ENCODE measurements around the gene HAND2.
A peak's percentile ranks its signal among the peaks of the same experiment; 100 is the strongest.

HAND2 gene

GRCh38 chr4:173529477-173530325 lies at the start of gene HAND2:
TSS of gene HAND2 (minus strand) at chr4:173530229. CDS start at chr4:173529289, 940 bp downstream.
- DNase-seq, result peak; percentile 26 to 36

DNA sequence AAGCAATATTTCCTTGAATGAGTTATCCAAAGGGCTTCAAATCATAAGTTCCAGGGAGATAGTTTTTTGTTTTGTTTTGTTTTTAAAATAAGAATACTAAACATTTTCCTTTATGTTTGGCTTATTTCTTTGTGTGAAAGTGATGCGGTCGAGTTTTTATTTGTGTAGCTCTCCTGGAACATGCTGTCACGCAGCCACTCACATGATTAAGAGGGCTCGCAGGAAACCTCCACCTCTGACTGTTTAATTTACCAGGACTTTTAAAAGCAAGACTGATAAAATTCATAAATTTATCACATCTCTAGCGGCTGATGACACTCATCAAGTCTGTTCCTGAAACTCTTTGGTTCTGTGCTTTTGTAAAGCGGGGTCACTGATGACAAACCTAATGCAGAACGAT lies 48.9 kb upstream of the HAND2 start:
- DNase-seq, result no peak

DNA sequence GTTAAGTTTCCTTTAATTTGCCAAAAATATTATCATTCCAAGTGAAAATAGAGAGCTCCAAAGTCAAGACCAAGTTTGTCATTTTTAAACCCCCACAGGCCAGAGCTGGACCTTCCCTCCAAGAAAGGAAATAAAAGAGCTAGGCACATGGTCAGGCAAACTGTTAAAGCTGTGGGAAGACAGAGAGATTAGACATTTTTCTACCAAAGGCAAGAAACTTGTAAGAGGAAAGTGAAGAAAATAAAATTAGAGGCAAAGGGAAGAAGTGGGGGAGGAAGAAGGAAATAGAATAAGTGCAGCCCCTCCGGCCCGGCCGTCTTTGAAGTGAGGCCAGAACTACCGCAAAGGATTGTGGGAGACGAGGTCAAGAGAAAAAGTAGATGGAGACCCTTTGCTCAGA lies 47.9 kb upstream of the HAND2 start:
- DNase-seq, result no peak

DNA sequence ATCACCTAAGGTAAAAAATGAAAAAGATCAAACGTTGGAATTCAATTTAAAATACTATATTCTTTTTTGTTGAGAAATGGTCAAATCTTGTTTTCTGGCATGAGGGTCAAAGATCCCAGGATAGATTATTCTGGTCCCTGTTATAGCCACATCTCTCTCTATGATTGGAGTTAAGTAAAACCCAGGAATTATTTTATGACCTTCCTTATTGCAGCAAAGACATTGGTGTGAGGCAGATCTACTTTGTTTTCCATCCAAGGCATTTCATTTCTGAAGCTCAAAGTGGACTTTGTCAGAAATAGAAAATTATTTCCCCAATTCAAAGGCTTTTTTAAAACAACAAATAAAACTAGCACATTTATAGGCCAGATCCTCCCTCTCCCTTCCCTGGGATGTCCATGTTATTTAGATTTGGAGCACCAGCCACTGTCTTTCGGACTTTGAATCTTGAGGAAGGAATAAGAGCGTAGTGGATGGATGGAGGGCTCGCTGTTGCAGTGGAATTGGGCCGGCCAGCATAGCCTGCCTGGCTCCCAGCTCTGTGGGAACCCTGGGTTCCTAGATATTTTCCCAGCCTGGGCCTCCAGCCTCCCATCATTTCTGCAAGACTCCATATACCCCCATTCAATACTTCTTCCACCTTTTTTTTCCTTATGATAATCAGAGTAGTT lies 45.6 kb upstream of the HAND2 start:
- DNase-seq, result no peak

- no peak for DNase-seq
These were observed 43.7 kb upstream of the HAND2 start for GRCh38 chr4:173573725-173574124.

DNA sequence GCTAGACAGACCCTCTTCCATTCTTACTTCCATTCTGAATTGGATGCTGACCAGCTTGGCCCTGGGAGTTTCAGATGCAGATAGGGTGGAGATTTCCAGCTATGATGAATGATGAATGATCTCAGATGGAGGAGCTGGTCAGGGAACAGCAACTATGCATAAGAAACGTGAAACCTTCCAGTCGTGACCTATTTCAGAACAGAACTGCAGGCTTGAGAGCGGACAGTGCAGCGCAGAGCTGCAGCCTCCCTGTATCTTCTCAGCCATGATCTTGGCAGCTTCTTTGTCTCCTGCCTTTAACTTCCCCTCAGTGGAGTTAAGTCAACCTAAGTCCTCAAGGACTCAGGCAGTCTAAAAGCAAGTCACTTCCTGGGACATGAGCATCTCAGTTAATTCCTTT lies 43.3 kb upstream of the HAND2 start:
- no peak for DNase-seq

- no peak for DNase-seq
These were observed 42.6 kb upstream of the HAND2 start for GRCh38 chr4:173572493-173573129.

GRCh38 chr4:173571620-173572019 lies 41.6 kb upstream of the HAND2 start:
- DNase-seq, result no peak

DNA sequence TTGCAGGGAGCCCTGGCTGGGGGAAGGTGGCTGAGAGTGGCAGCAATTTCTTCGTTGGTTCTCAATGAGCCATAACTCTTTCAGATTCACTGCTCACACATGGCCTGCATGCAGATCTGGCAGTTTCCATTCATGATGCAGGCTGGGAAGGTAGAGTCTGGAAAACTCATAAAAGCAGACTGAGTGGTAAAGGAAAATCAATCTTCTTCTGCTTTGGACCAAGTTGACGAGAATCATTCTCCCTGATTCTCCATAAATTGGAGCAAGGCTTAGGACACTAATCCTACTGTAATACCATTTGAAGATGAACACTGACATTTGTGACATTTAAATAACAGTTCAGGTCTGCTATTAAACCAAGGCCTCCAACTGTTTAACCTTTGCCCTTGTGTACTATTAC lies 35.3 kb upstream of the HAND2 start:
- DNase-seq, result no peak

GRCh38 chr4:173564461-173564860 lies 34.4 kb upstream of the HAND2 start:
- no peak for DNase-seq

- no peak for DNase-seq
These were observed 30.9 kb upstream of the HAND2 start for GRCh38 chr4:173560896-173561295.

GRCh38 chr4:173556398-173557131 lies 26.5 kb upstream of the HAND2 start:
- DNase-seq, result no peak

- no peak for DNase-seq
These were observed 17.9 kb upstream of the HAND2 start for GRCh38 chr4:173547889-173548288.

DNA sequence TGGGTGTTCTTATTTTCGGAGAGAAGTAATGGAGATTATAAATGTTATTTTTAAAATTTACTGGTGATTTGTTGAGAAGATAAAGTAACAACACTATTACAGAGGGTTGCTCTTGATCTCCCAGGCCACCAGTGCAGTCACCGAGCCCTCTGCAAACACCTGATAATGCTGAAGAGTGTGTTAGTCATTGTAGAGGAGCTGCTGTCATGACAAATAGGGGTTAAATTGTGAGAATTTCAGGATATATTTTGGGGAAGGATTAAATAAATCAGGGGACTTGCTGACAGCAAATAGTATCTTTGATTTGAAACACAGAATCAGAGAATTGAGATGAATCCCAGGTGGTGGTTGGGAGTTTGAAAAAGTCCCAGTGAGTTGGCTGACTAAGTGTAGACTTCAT lies 16.7 kb upstream of the HAND2 start:
- no peak for DNase-seq

DNA sequence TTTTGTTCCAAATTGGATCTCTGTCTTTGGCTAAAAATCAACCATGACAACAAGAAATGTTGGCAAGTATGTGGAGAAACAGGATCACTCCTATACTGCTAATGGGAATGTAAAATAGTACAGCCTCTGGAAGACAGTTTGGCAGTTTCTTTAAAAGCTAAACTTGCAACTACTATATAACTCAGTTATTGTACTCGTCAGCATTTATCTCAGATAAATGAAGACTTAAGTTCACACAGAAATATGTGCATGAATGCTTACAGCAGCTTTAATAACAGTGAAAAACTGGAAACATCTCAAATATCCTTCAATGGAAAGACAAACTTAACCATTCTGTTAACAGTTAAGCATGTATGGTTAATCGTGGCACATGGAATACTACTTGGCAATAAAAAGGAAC lies 15.4 kb upstream of the HAND2 start:
- no peak for DNase-seq

DNA sequence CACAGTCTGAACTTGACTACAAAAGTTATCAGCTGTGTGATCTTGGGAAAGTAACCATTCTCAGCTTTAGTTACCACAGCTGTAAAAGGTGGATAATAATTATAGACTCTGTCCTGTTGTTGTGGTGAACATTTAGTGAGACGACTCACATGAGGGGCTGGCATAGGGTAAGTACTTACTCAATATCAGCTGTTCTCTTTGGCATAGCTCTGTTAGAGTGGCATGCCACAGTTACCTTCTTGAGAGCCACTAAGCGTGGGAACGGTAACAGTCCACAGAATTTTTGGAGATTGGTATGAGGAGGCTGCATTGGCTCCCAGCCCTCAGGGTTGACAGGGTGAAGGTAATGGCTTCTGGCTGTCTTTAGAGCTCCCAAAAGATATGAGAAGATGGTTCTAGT lies 13.2 kb upstream of the HAND2 start:
- no peak for DNase-seq

DNA sequence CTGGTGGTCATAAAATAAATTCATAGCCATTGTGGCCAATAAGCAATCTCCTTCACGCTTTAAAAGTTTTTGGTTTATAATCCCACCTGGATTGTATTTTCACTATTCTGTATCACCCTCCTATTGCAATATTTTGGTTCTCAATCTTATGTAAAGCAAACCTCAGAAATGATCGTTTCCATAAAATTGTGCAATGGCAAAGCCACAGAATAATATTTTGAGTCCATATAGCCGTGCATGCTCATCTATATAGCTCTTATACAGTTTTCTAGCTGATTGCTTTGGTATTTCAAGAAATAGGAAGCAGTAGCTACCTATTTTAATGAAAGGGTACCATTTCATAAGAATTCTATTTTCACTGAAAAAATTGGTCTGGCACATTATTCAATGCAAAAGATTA lies 10.0 kb upstream of the HAND2 start:
- DNase-seq, result no peak

GRCh38 chr4:173538909-173539445 lies 8.9 kb upstream of the HAND2 start:
- DNase-seq, result no peak

DNA sequence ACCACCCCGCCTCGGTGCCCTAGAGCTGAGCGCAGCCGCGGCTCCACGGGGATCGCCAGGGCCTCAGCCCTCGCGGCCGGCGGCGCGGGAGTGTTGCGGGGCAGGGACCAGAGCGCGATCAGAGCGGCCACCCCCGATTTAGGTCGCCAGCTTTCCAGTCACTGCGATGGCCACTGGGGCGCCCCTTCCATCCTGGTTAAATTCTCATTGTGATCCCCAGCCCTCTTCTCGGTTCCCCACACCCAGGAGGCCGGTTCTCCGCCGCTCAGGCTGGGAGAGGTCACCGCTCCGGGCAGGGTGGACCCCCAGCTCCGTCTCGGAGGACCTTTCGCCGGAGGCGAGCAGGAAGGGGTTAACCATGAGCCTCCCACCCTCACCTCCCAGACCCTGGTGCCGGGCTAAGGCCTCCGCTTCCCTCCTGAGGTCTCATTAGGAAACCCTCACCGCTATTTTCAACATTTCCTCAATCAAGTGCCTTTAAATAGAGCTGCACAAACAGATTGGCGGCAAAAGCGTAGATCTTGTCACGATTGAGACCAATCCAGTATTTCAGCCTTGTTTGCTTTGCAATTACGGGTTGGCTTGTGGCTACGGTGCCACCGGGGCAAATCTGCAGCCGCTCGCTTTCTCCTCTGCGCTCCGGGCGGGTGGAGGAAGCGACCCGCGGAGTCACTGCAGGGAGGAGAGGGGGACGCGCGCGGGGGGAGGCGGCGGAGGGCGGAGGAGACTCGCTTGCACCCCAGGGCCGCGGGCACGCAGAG lies 8.3 kb upstream of the HAND2 start:
- peak in 1 of 2 experiments; percentile 24 for DNase-seq

DNA sequence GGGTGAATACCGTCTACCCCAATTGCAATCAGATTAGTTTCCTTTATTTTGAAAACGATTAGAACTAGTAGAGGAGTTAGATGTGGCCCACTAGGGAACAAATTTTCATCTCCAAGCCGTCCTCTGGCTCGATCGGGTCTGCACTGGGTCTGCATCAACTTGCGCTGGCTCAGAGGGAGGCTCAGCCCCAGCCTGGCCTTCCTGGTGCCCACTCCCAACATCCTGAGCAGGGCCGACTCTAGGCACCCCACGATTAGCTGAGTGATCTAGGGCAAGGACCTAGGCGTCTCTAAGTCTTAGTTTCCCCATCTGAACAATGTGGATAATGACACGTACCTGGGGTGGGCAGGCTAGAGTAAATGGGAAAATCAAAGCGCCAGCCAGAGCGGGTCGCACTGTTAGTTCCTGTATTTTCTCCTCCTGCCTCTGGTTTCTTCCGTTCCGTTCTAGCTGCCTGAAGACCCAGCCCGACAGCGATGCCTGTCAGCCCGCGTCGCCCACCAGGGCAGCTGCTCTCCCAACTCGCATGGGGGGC lies 7.7 kb upstream of the HAND2 start:
- DNase-seq, result no peak

DNA sequence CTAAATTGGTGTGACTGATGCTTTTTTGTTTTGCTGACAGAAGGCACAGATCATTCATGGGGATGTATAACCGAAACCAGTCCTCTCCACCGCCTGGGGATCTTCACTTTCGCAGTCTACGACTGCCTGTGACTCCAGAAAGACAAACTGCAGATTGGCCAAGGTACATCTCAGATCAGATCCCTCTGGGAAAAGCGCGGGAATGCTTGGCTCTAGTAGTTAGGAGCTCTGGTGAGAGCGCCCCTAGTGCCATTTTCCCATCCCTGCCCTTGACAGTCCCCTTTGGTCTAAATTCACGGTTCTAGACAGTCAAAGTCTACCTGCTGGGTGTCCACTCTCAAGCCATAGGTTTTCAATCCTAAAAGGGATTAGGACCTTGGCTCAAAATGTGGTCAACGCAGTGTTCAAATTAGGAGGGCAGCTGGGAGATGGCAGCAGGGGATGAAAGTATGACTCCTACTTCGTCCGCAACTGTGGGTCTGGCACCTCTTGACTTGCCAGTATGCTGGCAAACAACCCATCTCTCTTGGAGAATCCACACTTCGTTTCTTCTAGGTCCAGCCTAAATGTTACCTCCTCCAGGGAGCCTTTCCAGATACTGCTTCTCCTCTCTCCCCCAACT lies 6.9 kb upstream of the HAND2 start:
- no peak for DNase-seq

Measured in activated T-cell treated with anti-CD3 and anti-CD28 coated beads, Interleukin-2, amount 50 U/mL, for 48 hours (primary cell).